OCI-LY1 (cell line): Measurements from ENCODE around the gene PIK3R5.

Source experiments
- H2AFZ ChIP-seq: fragments of 200-600 bp; sonication (generic), shearing (Covaris generic); 2 replicates; pipeline ENCODE4 v1.6.0; 2014; ENCODE audit warnings: antibody characterized with exemption, mild to moderate bottlenecking, low read length
- H3F3A ChIP-seq: fragments of 200-600 bp; sonication (generic), shearing (Covaris generic); 2 replicates; pipeline ENCODE4 v1.6.0; 2014; ENCODE audit warnings: mild to moderate bottlenecking, antibody characterized with exemption, low read length, moderate library complexity; ENCODE audit not compliant: insufficient read depth
- H3K27ac ChIP-seq: fragments of 200-600 bp; sonication (generic); 2 replicates; pipeline ENCODE4 v1.5.1; 2014; ENCODE audit warnings: low read length, mixed run types, mild to moderate bottlenecking, low read depth; ENCODE audit not compliant: poor library complexity, severe bottlenecking
- H3K27me3 ChIP-seq: fragments of 200-600 bp; sonication (generic); 2 replicates; pipeline ENCODE4 v1.6.0; 2014; ENCODE audit warnings: antibody characterized with exemption, mild to moderate bottlenecking, low read length, moderate library complexity; ENCODE audit not compliant: insufficient read depth
- H3K36me3 ChIP-seq: fragments of 200-600 bp; sonication (generic); 2 replicates; pipeline ENCODE4 v1.6.1; 2014; ENCODE audit warnings: mild to moderate bottlenecking, antibody characterized with exemption, low read length, moderate library complexity, mixed read lengths; ENCODE audit not compliant: insufficient read depth
- H3K4me1 ChIP-seq: fragments of 200-600 bp; sonication (generic); 2 replicates; pipeline ENCODE4 v1.5.1; 2014; ENCODE audit warnings: mild to moderate bottlenecking, low read length, moderate library complexity; ENCODE audit not compliant: insufficient read depth, severe bottlenecking
- H3K4me2 ChIP-seq: fragments of 200-600 bp; sonication (generic), shearing (Covaris generic); 2 replicates; pipeline ENCODE4 v1.6.1; 2014; ENCODE audit warnings: low read length
- H3K4me3 ChIP-seq: fragments of 200-600 bp; sonication (generic); 2 replicates; pipeline ENCODE4 v1.5.1; 2014; ENCODE audit warnings: low read length, low read depth, mild to moderate bottlenecking, mixed read lengths; ENCODE audit not compliant: poor library complexity, severe bottlenecking
- H3K79me2 ChIP-seq: fragments of 200-600 bp; shearing (Covaris generic); 2 replicates; pipeline ENCODE4 v1.6.1; 2016; ENCODE audit warnings: mixed run types, low read length, mixed read lengths; ENCODE audit not compliant: insufficient read depth
- H3K9ac ChIP-seq: fragments of 200-600 bp; sonication (generic), shearing (Covaris generic); 2 replicates; pipeline ENCODE4 v1.6.1; 2014; ENCODE audit warnings: mild to moderate bottlenecking, low read length, mixed read lengths
- H3K9me2 ChIP-seq: fragments of 200-600 bp; sonication (generic), shearing (Covaris generic); 2 replicates; pipeline ENCODE4 v1.6.1; 2014; ENCODE audit warnings: low read depth, mild to moderate bottlenecking, low read length, mixed read lengths
- H3K9me3 ChIP-seq: fragments of 200-600 bp; shearing (Covaris generic); 2 replicates; pipeline ENCODE4 v1.6.1; 2014; ENCODE audit warnings: low read length, mixed read lengths
- H4K20me1 ChIP-seq: fragments of 200-600 bp; sonication (generic), shearing (Covaris generic); 2 replicates; pipeline ENCODE4 v1.6.0; 2016; ENCODE audit warnings: mild to moderate bottlenecking, low read length; ENCODE audit not compliant: insufficient read depth
- CTCF ChIP-seq: fragments of 200-600 bp; sonication (generic), shearing (Covaris generic); IDR thresholded peaks from 2 replicates; pipeline ENCODE4 v1.5.1; 2017; ENCODE audit warnings: mild to moderate bottlenecking, antibody characterized with exemption, low read length, moderate library complexity, mixed read lengths
- EZH2 ChIP-seq: fragments of 200-600 bp; sonication (generic), shearing (Covaris generic); IDR thresholded peaks from 2 replicates; pipeline ENCODE4 v1.8.0; 2017; ENCODE audit warnings: borderline replicate concordance, mixed run types, mild to moderate bottlenecking, antibody characterized with exemption, low read length, moderate library complexity, mixed read lengths

Gene PIK3R5

GRCh38 chr17:8968503-8968902, 3.0 kb upstream of the PIK3R5 start:
- no peaks in the 10 kb centered on the region for H3K79me2 ChIP-seq
- H3K4me2 ChIP-seq = no peak overlapping the region
- no peaks in the 10 kb centered on the region for H4K20me1 ChIP-seq
- no peaks in the 10 kb centered on the region for H3K9me3 ChIP-seq
- H3K27ac ChIP-seq = no peak overlapping the region
- no peak overlapping the region for H2AFZ ChIP-seq
- H3K27me3 ChIP-seq = 0 out of 2 replicates have a peak, but pooled peaks cover 3% of the 10 kb centered on the region
- H3K4me3 ChIP-seq = no peak overlapping the region
- H3K9ac ChIP-seq = no peak overlapping the region
- no peaks in the 10 kb centered on the region for H3K36me3 ChIP-seq
- H3F3A ChIP-seq = no peaks in the 10 kb centered on the region
- no peaks in the 10 kb centered on the region for H3K4me1 ChIP-seq
- no peaks in the 10 kb centered on the region for H3K9me2 ChIP-seq
- no peak for TF ChIP-seq CTCF
- no peak for TF ChIP-seq EZH2

GRCh38 chr17:8967861-8968260, 2.4 kb upstream of the PIK3R5 start:
- H3K9me3 ChIP-seq = no peaks in the 10 kb centered on the region
- H3K27me3 ChIP-seq = 0 out of 2 replicates have a peak, but pooled peaks cover 3% of the 10 kb centered on the region
- H3K4me2 ChIP-seq = no peak overlapping the region
- TF ChIP-seq EZH2 (no peak), CTCF (no peak)
- H3F3A ChIP-seq = no peaks in the 10 kb centered on the region
- H3K79me2 ChIP-seq = no peaks in the 10 kb centered on the region
- H3K27ac ChIP-seq = no peak overlapping the region
- no peak overlapping the region for H3K9ac ChIP-seq
- no peak overlapping the region for H2AFZ ChIP-seq
- H3K4me3 ChIP-seq = no peak overlapping the region
- no peaks in the 10 kb centered on the region for H3K9me2 ChIP-seq
- H3K36me3 ChIP-seq = no peaks in the 10 kb centered on the region
- H3K4me1 ChIP-seq = no peaks in the 10 kb centered on the region
- no peaks in the 10 kb centered on the region for H4K20me1 ChIP-seq

- Histone ChIP-seq H3K79me2 (no peaks in the 10 kb centered on the region), H2AFZ (no peak overlapping the region), H3K4me2 (no peak overlapping the region), H3K27me3 (0 out of 2 replicates have a peak, but pooled peaks cover 3% of the 10 kb centered on the region), H3K9ac (no peak overlapping the region), H3F3A (no peaks in the 10 kb centered on the region), H3K9me2 (no peaks in the 10 kb centered on the region), H3K27ac (no peak overlapping the region), H3K4me1 (no peaks in the 10 kb centered on the region), H3K4me3 (no peak overlapping the region), H3K36me3 (no peaks in the 10 kb centered on the region), H3K9me3 (no peaks in the 10 kb centered on the region), H4K20me1 (no peaks in the 10 kb centered on the region)
- TF ChIP-seq CTCF (no peak), EZH2 (no peak)
Measured at GRCh38 chr17:8966926-8967325, 1.4 kb upstream of the PIK3R5 start.
